ENCODE measurements around the gene RIOK2. TPM values are rescaled to one million over a fixed set of nuclear protein-coding genes. Genes with fewer than 3 reads are reported as not detected.

The RIOK2 gene
- 41.0 TPM for polyA plus RNA-seq (2013, experiment 1 of 2)
- polyA plus RNA-seq (2013, experiment 2 of 2), result 38.5 TPM

- Histone ChIP-seq H2BK15ac (replicated peaks; ENCODE audit: low read depth) (no peak within 1 kb of the TSS), H2BK5ac (ENCODE audit: low read length) (peak within 1 kb of the TSS; percentile 36), H4K5ac (ENCODE audit: low read length) (peak within 1 kb of the TSS; percentile 81), H3K18ac (ENCODE audit: low read length) (peak within 1 kb of the TSS; percentile 66), H3K4me2 (ENCODE audit: low read length) (peak within 1 kb of the TSS; percentile 28), H3K4ac (ENCODE audit: low read depth, low read length) (peak within 1 kb of the TSS; percentile 62), H3K27ac (ENCODE audit: low read depth, low read length) (peak within 1 kb of the TSS; percentile 39), H3K9ac (ENCODE audit: low read length) (peak within 1 kb of the TSS; percentile 79), H3K79me1 (ENCODE audit: low read length) (peaks cover 2% of the 10 kb centered on the region), H4K8ac (ENCODE audit: low read depth, low read length) (peak within 1 kb of the TSS; percentile 97), H3K23ac (ENCODE audit: low read length) (no peak within 1 kb of the TSS), H3K79me2 (ENCODE audit: control insufficient read depth, insufficient read depth, low read length) (peaks cover 16% of the 10 kb centered on the region), H3K27me3 (ENCODE audit: insufficient read depth, low read length, poor library complexity) (no peaks in the 10 kb centered on the region), H3K36me3 (ENCODE audit: control insufficient read depth, insufficient read depth, low read length) (peaks cover 5% of the 10 kb centered on the region), H3K56ac (ENCODE audit: low read length) (peak within 1 kb of the TSS; percentile 89), H3K4me3 (ENCODE audit: low read length) (peak within 1 kb of the TSS; percentile 68), H3K4me1 (ENCODE audit: control insufficient read depth, low read depth, low read length) (no peaks in the 10 kb centered on the region), H2BK120ac (ENCODE audit: low read depth, low read length) (no peak within 1 kb of the TSS), H2AK5ac (ENCODE audit: low read length) (no peak within 1 kb of the TSS)
- no CpG with 5 or more reads among the region's 44 CpGs for WGBS (ENCODE audit: extremely low coverage, insufficient coverage, low lambda C conversion rate)
- peak; percentile 98 for DNase-seq
These were observed at the start of gene RIOK2 for GRCh38 chr5:97183100-97183929. Gene RIOK2, minus strand, starts transcription at chr5:97183247. Its CDS starts 56 bp downstream, at chr5:97183191.

- Histone ChIP-seq H3K36me3 (ENCODE audit: control insufficient read depth, insufficient read depth, low read length) (no peaks in the 10 kb centered on the region), H3K23ac (ENCODE audit: low read length) (no peak overlapping the region), H3K27me3 (ENCODE audit: insufficient read depth, low read length, poor library complexity) (no peaks in the 10 kb centered on the region), H3K18ac (ENCODE audit: low read length) (no peak overlapping the region), H3K4me3 (ENCODE audit: low read length) (no peak overlapping the region), H3K27ac (ENCODE audit: low read depth, low read length) (no peak overlapping the region), H4K5ac (ENCODE audit: low read length) (no peak overlapping the region), H2BK120ac (ENCODE audit: low read depth, low read length) (no peak overlapping the region), H2BK5ac (ENCODE audit: low read length) (no peak overlapping the region), H3K79me1 (ENCODE audit: low read length) (no peaks in the 10 kb centered on the region), H3K9ac (ENCODE audit: low read length) (no peak overlapping the region), H3K56ac (ENCODE audit: low read length) (no peak overlapping the region), H3K79me2 (ENCODE audit: control insufficient read depth, insufficient read depth, low read length) (no peaks in the 10 kb centered on the region), H3K4me2 (ENCODE audit: low read length) (no peak overlapping the region), H2AK5ac (ENCODE audit: low read length) (no peak overlapping the region), H2BK15ac (replicated peaks; ENCODE audit: low read depth) (no peak overlapping the region), H4K8ac (ENCODE audit: low read depth, low read length) (no peak overlapping the region), H3K4me1 (ENCODE audit: control insufficient read depth, low read depth, low read length) (no peaks in the 10 kb centered on the region), H3K4ac (ENCODE audit: low read depth, low read length) (no peak overlapping the region)
- no CpG with 5 or more reads among the region's 4 CpGs for WGBS (ENCODE audit: extremely low coverage, insufficient coverage, low lambda C conversion rate)
- peak; percentile 76 for DNase-seq
These were observed 48.1 kb upstream of the RIOK2 start for GRCh38 chr5:97231025-97231636.

GRCh38 chr5:97229688-97230285 lies 46.7 kb upstream of the RIOK2 start:
- Histone ChIP-seq H3K36me3 (ENCODE audit: control insufficient read depth, insufficient read depth, low read length) (no peaks in the 10 kb centered on the region), H2AK5ac (ENCODE audit: low read length) (no peak overlapping the region), H2BK15ac (replicated peaks; ENCODE audit: low read depth) (no peak overlapping the region), H3K4ac (ENCODE audit: low read depth, low read length) (no peak overlapping the region), H3K9ac (ENCODE audit: low read length) (no peak overlapping the region), H3K4me1 (ENCODE audit: control insufficient read depth, low read depth, low read length) (no peaks in the 10 kb centered on the region), H3K79me1 (ENCODE audit: low read length) (no peaks in the 10 kb centered on the region), H3K23ac (ENCODE audit: low read length) (no peak overlapping the region), H4K8ac (ENCODE audit: low read depth, low read length) (no peak overlapping the region), H2BK120ac (ENCODE audit: low read depth, low read length) (no peak overlapping the region), H3K79me2 (ENCODE audit: control insufficient read depth, insufficient read depth, low read length) (no peaks in the 10 kb centered on the region), H3K27me3 (ENCODE audit: insufficient read depth, low read length, poor library complexity) (no peaks in the 10 kb centered on the region), H3K18ac (ENCODE audit: low read length) (no peak overlapping the region), H3K56ac (ENCODE audit: low read length) (no peak overlapping the region), H3K4me2 (ENCODE audit: low read length) (no peak overlapping the region), H3K4me3 (ENCODE audit: low read length) (no peak overlapping the region), H2BK5ac (ENCODE audit: low read length) (no peak overlapping the region), H4K5ac (ENCODE audit: low read length) (no peak overlapping the region), H3K27ac (ENCODE audit: low read depth, low read length) (no peak overlapping the region)
- WGBS (ENCODE audit: extremely low coverage, insufficient coverage, low lambda C conversion rate), result no CpG with 5 or more reads among the region's 6 CpGs
- DNase-seq, result no peak

GRCh38 chr5:97229196-97229595 lies 46.1 kb upstream of the RIOK2 start:
- Histone ChIP-seq H3K18ac (ENCODE audit: low read length) (no peak overlapping the region), H3K23ac (ENCODE audit: low read length) (no peak overlapping the region), H3K9ac (ENCODE audit: low read length) (no peak overlapping the region), H3K4me2 (ENCODE audit: low read length) (no peak overlapping the region), H3K79me2 (ENCODE audit: control insufficient read depth, insufficient read depth, low read length) (no peaks in the 10 kb centered on the region), H3K27me3 (ENCODE audit: insufficient read depth, low read length, poor library complexity) (no peaks in the 10 kb centered on the region), H4K8ac (ENCODE audit: low read depth, low read length) (no peak overlapping the region), H3K4me3 (ENCODE audit: low read length) (no peak overlapping the region), H2BK15ac (replicated peaks; ENCODE audit: low read depth) (no peak overlapping the region), H2BK120ac (ENCODE audit: low read depth, low read length) (no peak overlapping the region), H3K36me3 (ENCODE audit: control insufficient read depth, insufficient read depth, low read length) (no peaks in the 10 kb centered on the region), H4K5ac (ENCODE audit: low read length) (no peak overlapping the region), H3K4ac (ENCODE audit: low read depth, low read length) (no peak overlapping the region), H3K4me1 (ENCODE audit: control insufficient read depth, low read depth, low read length) (no peaks in the 10 kb centered on the region), H2BK5ac (ENCODE audit: low read length) (no peak overlapping the region), H3K27ac (ENCODE audit: low read depth, low read length) (no peak overlapping the region), H3K79me1 (ENCODE audit: low read length) (no peaks in the 10 kb centered on the region), H3K56ac (ENCODE audit: low read length) (no peak overlapping the region), H2AK5ac (ENCODE audit: low read length) (no peak overlapping the region)
- no CpG with 5 or more reads among the region's 2 CpGs for WGBS (ENCODE audit: extremely low coverage, insufficient coverage, low lambda C conversion rate)
- DNase-seq, result no peak

- no peak overlapping the region for H3K23ac ChIP-seq (ENCODE audit: low read length)
- H4K8ac ChIP-seq (ENCODE audit: low read depth, low read length), result no peak overlapping the region
- no peak for DNase-seq
- H3K4me3 ChIP-seq (ENCODE audit: low read length), result no peak overlapping the region
- H3K27me3 ChIP-seq (ENCODE audit: insufficient read depth, low read length, poor library complexity), result no peaks in the 10 kb centered on the region
- H2BK120ac ChIP-seq (ENCODE audit: low read depth, low read length), result no peak overlapping the region
- no peak overlapping the region for H3K9ac ChIP-seq (ENCODE audit: low read length)
- H2BK5ac ChIP-seq (ENCODE audit: low read length), result no peak overlapping the region
- no peaks in the 10 kb centered on the region for H3K36me3 ChIP-seq (ENCODE audit: control insufficient read depth, insufficient read depth, low read length)
- no peak overlapping the region for H3K56ac ChIP-seq (ENCODE audit: low read length)
- no peak overlapping the region for H2AK5ac ChIP-seq (ENCODE audit: low read length)
- no peak overlapping the region for H4K5ac ChIP-seq (ENCODE audit: low read length)
- no peak overlapping the region for H3K18ac ChIP-seq (ENCODE audit: low read length)
- H3K79me1 ChIP-seq (ENCODE audit: low read length), result no peaks in the 10 kb centered on the region
- no peak overlapping the region for H3K4ac ChIP-seq (ENCODE audit: low read depth, low read length)
- H3K27ac ChIP-seq (ENCODE audit: low read depth, low read length), result no peak overlapping the region
- no peak overlapping the region for H2BK15ac ChIP-seq (replicated peaks; ENCODE audit: low read depth)
- no peaks in the 10 kb centered on the region for H3K79me2 ChIP-seq (ENCODE audit: control insufficient read depth, insufficient read depth, low read length)
- no peaks in the 10 kb centered on the region for H3K4me1 ChIP-seq (ENCODE audit: control insufficient read depth, low read depth, low read length)
- no peak overlapping the region for H3K4me2 ChIP-seq (ENCODE audit: low read length)
These were observed 42.2 kb upstream of the RIOK2 start for GRCh38 chr5:97225222-97225621.
